ENCODE data around the gene FARP2.
A peak's percentile ranks its signal among the peaks of the same experiment; 100 is the strongest.

Gene FARP2, protein sequence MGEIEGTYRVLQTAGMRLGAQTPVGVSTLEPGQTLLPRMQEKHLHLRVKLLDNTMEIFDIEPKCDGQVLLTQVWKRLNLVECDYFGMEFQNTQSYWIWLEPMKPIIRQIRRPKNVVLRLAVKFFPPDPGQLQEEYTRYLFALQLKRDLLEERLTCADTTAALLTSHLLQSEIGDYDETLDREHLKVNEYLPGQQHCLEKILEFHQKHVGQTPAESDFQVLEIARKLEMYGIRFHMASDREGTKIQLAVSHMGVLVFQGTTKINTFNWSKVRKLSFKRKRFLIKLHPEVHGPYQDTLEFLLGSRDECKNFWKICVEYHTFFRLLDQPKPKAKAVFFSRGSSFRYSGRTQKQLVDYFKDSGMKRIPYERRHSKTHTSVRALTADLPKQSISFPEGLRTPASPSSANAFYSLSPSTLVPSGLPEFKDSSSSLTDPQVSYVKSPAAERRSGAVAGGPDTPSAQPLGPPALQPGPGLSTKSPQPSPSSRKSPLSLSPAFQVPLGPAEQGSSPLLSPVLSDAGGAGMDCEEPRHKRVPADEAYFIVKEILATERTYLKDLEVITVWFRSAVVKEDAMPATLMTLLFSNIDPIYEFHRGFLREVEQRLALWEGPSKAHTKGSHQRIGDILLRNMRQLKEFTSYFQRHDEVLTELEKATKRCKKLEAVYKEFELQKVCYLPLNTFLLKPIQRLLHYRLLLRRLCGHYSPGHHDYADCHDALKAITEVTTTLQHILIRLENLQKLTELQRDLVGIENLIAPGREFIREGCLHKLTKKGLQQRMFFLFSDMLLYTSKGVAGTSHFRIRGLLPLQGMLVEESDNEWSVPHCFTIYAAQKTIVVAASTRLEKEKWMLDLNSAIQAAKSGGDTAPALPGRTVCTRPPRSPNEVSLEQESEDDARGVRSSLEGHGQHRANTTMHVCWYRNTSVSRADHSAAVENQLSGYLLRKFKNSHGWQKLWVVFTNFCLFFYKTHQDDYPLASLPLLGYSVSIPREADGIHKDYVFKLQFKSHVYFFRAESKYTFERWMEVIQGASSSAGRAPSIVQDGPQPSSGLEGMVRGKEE

DNA sequence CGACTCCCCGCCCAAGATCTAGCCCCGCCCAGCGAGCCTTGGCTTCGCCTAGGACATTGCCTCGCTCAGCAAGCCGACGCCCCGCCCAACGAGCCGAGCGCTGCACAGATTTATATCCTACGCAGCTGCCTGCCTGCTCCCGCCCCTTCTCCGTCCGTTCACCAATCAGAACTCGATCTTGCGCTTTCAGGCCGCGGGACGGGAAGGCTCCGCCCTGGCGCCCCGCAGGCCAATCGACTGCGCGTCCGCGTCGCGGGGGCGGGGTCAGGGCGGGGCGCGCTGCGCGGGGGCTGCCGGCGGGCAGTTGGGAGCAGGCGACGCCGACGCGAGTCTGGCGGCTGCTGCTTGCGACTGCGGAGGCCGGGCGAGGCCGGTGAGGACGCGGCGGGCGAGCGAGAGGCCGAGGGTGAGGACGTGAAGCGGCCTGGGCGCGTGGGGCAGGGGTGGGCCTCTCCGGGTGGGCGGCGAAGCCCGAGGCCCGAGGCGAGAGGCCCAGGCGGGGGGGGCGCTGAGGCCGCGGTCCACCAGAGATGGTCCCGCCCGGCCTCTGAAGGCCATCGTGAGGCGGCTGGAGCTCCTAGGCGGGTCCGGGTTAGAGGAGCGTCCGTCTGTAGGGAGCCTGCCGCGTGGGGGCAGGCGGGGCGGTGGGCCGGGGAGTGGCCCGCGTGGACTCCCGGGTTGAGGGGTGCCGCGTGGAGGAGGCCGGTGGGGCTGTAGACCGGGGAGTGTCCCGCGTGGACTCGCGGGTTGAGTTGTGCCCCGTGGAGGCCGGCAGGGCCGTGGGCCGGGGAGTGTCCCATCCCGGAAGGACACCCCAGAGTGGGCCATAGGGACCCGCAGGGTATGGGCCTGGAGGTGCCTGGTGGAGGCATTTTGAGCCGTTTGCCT, at the start of gene FARP2:
Gene FARP2, plus strand, starts transcription at position 303 of the 888 bp plus-strand sequence. CDS start 16,823 bp downstream, outside the sequence.
- TF ChIP-seq, protein P1, sequence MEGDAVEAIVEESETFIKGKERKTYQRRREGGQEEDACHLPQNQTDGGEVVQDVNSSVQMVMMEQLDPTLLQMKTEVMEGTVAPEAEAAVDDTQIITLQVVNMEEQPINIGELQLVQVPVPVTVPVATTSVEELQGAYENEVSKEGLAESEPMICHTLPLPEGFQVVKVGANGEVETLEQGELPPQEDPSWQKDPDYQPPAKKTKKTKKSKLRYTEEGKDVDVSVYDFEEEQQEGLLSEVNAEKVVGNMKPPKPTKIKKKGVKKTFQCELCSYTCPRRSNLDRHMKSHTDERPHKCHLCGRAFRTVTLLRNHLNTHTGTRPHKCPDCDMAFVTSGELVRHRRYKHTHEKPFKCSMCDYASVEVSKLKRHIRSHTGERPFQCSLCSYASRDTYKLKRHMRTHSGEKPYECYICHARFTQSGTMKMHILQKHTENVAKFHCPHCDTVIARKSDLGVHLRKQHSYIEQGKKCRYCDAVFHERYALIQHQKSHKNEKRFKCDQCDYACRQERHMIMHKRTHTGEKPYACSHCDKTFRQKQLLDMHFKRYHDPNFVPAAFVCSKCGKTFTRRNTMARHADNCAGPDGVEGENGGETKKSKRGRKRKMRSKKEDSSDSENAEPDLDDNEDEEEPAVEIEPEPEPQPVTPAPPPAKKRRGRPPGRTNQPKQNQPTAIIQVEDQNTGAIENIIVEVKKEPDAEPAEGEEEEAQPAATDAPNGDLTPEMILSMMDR (IDR thresholded peaks at IDR 0.05; ENCODE audit: borderline replicate concordance, insufficient read depth, low read depth, low read length): no peak

DNA sequence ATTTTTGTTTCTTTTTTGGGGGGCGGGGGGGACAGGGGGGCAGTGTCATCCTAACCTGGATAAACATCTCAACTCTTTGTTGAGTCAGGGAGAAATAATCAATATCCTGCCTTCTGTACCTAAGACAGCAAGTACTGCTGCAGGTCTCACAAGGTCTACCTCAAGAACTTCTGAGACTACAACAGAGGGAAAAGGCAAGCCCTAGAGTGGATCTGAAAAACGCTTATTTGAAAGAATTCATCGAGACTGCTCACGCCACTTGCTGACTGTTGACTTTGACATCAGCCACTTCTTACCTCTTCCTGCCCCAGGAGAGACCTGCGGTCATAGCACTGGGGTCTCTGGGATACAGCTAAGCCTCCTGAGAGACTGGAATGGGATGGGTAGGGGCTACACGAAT, 49.0 kb upstream of the FARP2 start:
- H3K4me3 ChIP-seq (ENCODE audit: low read depth, low read length): no peak overlapping the region
- TF ChIP-seq, protein P1 (IDR thresholded peaks at IDR 0.05; ENCODE audit: borderline replicate concordance, insufficient read depth, low read depth, low read length): no peak

More for the DNA sequence above, at the start of gene FARP2:
- H3K4me3 ChIP-seq (ENCODE audit: low read depth, low read length): peak within 1 kb of the TSS; percentile 80

DNA sequence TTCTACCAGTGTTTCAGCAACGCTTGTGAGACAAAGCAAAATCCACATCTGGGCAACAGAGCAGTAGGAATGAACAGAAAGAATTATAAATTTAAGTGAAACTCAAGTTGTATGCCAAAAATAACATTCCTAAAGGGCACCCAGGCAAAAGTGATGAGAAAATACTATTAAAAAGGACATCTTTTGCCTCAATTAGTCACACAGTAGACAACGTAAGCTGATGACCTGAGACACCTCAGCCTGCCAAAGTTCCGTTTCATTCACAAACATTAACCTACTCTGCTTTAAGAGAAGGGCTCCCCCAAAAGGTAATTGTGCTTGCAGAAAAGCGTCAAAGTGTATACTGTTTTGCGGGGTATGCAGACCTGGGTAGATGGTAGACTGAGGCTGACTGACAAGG, 47.8 kb upstream of the FARP2 start:
- H3K4me3 ChIP-seq (ENCODE audit: low read depth, low read length): no peak overlapping the region
- TF ChIP-seq, protein P1 (IDR thresholded peaks at IDR 0.05; ENCODE audit: borderline replicate concordance, insufficient read depth, low read depth, low read length): no peak

DNA sequence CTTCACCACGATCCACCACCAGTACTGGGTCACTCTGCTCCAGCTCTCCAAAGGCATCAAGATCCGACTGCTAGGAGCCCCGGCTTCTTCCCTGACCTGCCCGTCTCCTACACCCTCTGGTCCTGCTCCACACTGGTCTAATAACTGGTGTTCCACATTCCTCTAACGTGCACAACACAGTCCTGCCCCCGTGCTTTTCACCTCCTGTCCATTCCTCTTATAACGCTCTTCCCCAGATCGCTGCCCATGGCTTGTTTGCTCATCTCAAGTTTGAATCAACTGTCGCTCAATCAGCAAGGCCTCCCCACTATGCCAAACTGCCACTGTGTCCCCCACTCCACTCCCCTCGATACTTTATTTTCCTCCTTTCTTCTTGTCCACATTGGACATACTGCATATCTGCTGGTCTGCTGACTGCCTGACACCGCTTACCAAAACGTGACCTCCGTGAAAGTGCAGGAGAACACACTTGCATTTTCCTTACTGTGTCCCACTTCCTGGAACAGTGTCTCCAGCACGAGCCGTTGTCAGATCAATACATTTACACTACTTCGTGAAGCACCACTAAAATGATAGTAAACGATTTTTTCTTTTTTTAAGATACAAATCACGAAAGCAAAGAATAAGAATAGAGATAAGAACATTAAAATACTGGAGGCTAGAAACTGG, 47.1 kb upstream of the FARP2 start:
- TF ChIP-seq, protein P1 (IDR thresholded peaks at IDR 0.05; ENCODE audit: borderline replicate concordance, insufficient read depth, low read depth, low read length): no peak
- no peak overlapping the region for H3K4me3 ChIP-seq (ENCODE audit: low read depth, low read length)

DNA sequence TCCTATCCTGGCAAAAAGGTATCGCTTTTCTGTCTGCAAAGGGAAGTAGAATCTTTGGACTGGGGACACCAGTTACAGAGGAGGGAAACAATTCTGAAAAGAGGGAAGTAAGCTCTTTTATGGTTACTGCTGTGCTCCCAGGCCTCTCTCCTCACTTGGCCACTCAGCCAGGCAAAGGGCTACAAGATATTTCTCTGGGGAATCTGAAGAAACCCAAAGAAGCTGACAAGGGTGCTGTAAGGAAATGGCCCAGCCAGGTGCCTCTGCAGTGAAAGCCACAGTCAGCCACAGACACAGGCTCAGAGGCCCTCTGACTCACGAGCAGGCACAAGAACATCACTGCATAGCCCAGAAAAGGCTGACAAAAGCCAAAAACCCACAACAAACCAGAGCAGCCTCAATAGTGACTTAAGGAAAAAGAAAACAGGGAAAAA, 46.4 kb upstream of the FARP2 start:
- no peak overlapping the region for H3K4me3 ChIP-seq (ENCODE audit: low read depth, low read length)

More for the DNA sequence above, 46.4 kb upstream of the FARP2 start:
- TF ChIP-seq, protein P1 (IDR thresholded peaks at IDR 0.05; ENCODE audit: borderline replicate concordance, insufficient read depth, low read depth, low read length): no peak

Measured in GM12875 (cell line).